Activated CD4-positive, CD25-positive, alpha-beta regulatory T cell treated with anti-CD3 and anti-CD28 coated beads, Interleukin-2, amount 50 U/mL, for 72 hours (primary cell): ENCODE measurements around the gene C1GALT1.
"Not testable (repeated sequence)": the region's sequence is repeated elsewhere in the genome, so short reads cannot be mapped to it uniquely, and the experiment has no call there.

ENCODE experiments used
- DNase-seq: peaks from one replicate; pipeline ENCODE4 v3.0.0; 2021

The C1GALT1 gene

GRCh38 chr7:7173956-7174632 is 8.2 kb upstream of the C1GALT1 start:
- DNase-seq = no peak

- no peak for DNase-seq
These were observed 7.2 kb upstream of the C1GALT1 start for GRCh38 chr7:7175075-7175695.

- DNase-seq = no peak
These were observed 5.8 kb upstream of the C1GALT1 start for GRCh38 chr7:7176406-7177043.

- no peak for DNase-seq
These were observed 5.3 kb upstream of the C1GALT1 start for GRCh38 chr7:7177044-7177517.

- DNase-seq = no peak
These were observed 4.3 kb upstream of the C1GALT1 start for GRCh38 chr7:7178081-7178480.

GRCh38 chr7:7178906-7179305 is 3.4 kb upstream of the C1GALT1 start:
- DNase-seq = no peak

- no peak for DNase-seq
These were observed 1.5 kb upstream of the C1GALT1 start for GRCh38 chr7:7180725-7181449.

GRCh38 chr7:7181519-7182155 is 707 bp upstream of the C1GALT1 start:
- peak; percentile 36 for DNase-seq

GRCh38 chr7:7183061-7183837 is 905 bp downstream of the C1GALT1 start:
- peak; percentile 66 for DNase-seq

GRCh38 chr7:7183838-7184463 is 1.6 kb downstream of the C1GALT1 start:
- DNase-seq = no peak

GRCh38 chr7:7185371-7185989 is 3.1 kb downstream of the C1GALT1 start:
- DNase-seq = no peak

- no peak for DNase-seq
These were observed 5.7 kb downstream of the C1GALT1 start for GRCh38 chr7:7188091-7188490.

GRCh38 chr7:7188742-7189141 is 6.4 kb downstream of the C1GALT1 start:
- DNase-seq = no peak

- DNase-seq = no peak
These were observed 7.8 kb downstream of the C1GALT1 start for GRCh38 chr7:7190142-7190541.

GRCh38 chr7:7191137-7191536 is 8.8 kb downstream of the C1GALT1 start:
- no peak for DNase-seq

GRCh38 chr7:7192798-7193788 is 10.7 kb downstream of the C1GALT1 start:
- not testable (repeated sequence) for DNase-seq

GRCh38 chr7:7199592-7199991 is 17.2 kb downstream of the C1GALT1 start:
- DNase-seq = not testable (repeated sequence)

- not testable (repeated sequence) for DNase-seq
These were observed 17.9 kb downstream of the C1GALT1 start for GRCh38 chr7:7200255-7200654.

- no peak for DNase-seq
These were observed 19.4 kb downstream of the C1GALT1 start for GRCh38 chr7:7201578-7202374.
